HCT116 (cell line): ENCODE measurements around the gene MARS1. TPM values are rescaled to one million over a fixed set of nuclear protein-coding genes. Genes with fewer than 3 reads are reported as not detected.

ENCODE experiments used
- ATAC-seq: fragments of 200-7000 bp; cut with Tn5 transposase; 2 replicates; pipeline ENCODE4 v1.9.1; 2020; ENCODE audit warnings: mild to moderate bottlenecking, moderate library complexity
- BruUV-seq: library from RNA; stranded (reverse); fragments of 400-500 nt; replicated peaks from 2 replicates; lab custom pipeline; 2021; lab: Mats Ljungman, UMichigan
- CTCF ChIA-PET: fragments of 300-600 bp; sonication (Branson Sonifier 250); formaldehyde crosslinking; loops from one replicate; lab custom pipeline; 2021; ENCODE audit warnings: antibody characterized with exemption; lab: Charles Lee
- POLR2A ChIA-PET: fragments of 300-600, 350-600 bp; sonication (Branson Sonifier 250); formaldehyde crosslinking; loops from one replicate; lab custom pipeline; 2021; ENCODE audit warnings: antibody characterized with exemption; lab: Charles Lee
- RAD21 ChIA-PET, 2 experiments: fragments of 300-600 bp; sonication (Branson Sonifier 250); formaldehyde crosslinking; loops; one replicate each; lab custom pipeline; 2023; ENCODE audit warnings: low total read pairs in 2 of 2; ENCODE audit not compliant: uncharacterized antibody in 2 of 2, unreplicated experiment in 2 of 2, low non-redundant PET in 1 of 2; lab: Charles Lee
- DNase-seq: peaks from one replicate; pipeline ENCODE4 v3.0.0-alpha.2; 2010; ENCODE audit warnings: low read depth, low spot score
- H2AFZ ChIP-seq: fragments of 200-600 bp; shearing (Covaris generic), sonication (generic); 2 replicates; pipeline ENCODE4 v1.6.1; 2017; ENCODE audit warnings: low read depth, mixed run types, mixed read lengths, antibody characterized with exemption, low read length; ENCODE audit not compliant: poor library complexity, severe bottlenecking
- H3K27ac ChIP-seq: 2 replicates; pipeline ENCODE4 v1.5.1; 2012; ENCODE audit warnings: low read depth, low read length
- H3K27me3 ChIP-seq: fragments of 200-600 bp; sonication (generic); 2 replicates; pipeline ENCODE4 v1.6.1; 2016; ENCODE audit warnings: mixed run types, low read length, mixed read lengths; ENCODE audit not compliant: insufficient read depth
- H3K36me3 ChIP-seq, 2 experiments: fragments of 200-500 bp in 1 of 2; fragments of 200-600 bp in 1 of 2; sonication (Bioruptor generic) in 1 of 2; sonication (generic) in 1 of 2; 2 replicates each; pipeline versions ENCODE4 v1.5.1 to v1.6.1; 2014 to 2016; ENCODE audit warnings: low read length in 2 of 2, inconsistent platforms in 1 of 2, mixed read lengths in 1 of 2, mixed run types in 1 of 2; ENCODE audit not compliant: insufficient read depth in 2 of 2, control insufficient read depth in 1 of 2
- H3K4me1 ChIP-seq, 2 experiments: fragments of 200-600 bp in 1 of 2; sonication (generic) in 1 of 2; 2 replicates each; pipeline versions ENCODE4 v1.5.1 to v1.6.1; 2012 to 2017; ENCODE audit warnings: low read length in 2 of 2, inconsistent platforms in 1 of 2, mild to moderate bottlenecking in 1 of 2, mixed read lengths in 1 of 2, mixed run types in 1 of 2, moderate library complexity in 1 of 2; ENCODE audit not compliant: insufficient read depth in 2 of 2, control insufficient read depth in 1 of 2
- H3K4me2 ChIP-seq: fragments of 200-600 bp; sonication (generic); 2 replicates; pipeline ENCODE4 v1.6.1; 2017; ENCODE audit warnings: mixed run types, low read length, mixed read lengths
- H3K4me3 ChIP-seq, 2 experiments: fragments of 200-600 bp in 1 of 2; sonication (generic) in 1 of 2; replicated peaks in 1 of 2; 2 replicates each; pipeline ENCODE4 v1.5.1; 2011 to 2016; ENCODE audit warnings: low read length in 2 of 2, control low read depth in 1 of 2, low read depth in 1 of 2, mild to moderate bottlenecking in 1 of 2, mixed read lengths in 1 of 2, mixed run types in 1 of 2
- H3K79me2 ChIP-seq: fragments of 200-600 bp; sonication (generic); 2 replicates; pipeline ENCODE4 v1.6.1; 2017; ENCODE audit warnings: mild to moderate bottlenecking, mixed run types, low read length, moderate library complexity, mixed read lengths; ENCODE audit not compliant: insufficient read depth
- H3K9ac ChIP-seq: fragments of 200-600 bp; sonication (generic); 2 replicates; pipeline ENCODE4 v1.6.1; 2016; ENCODE audit warnings: low read length, mixed read lengths
- H3K9me2 ChIP-seq: fragments of 200-600 bp; sonication (generic), shearing (Covaris generic); 2 replicates; pipeline ENCODE4 v1.6.1; 2017; ENCODE audit warnings: mixed run types, mild to moderate bottlenecking, moderate library complexity; ENCODE audit not compliant: insufficient read depth
- H3K9me3 ChIP-seq, 2 experiments: fragments of 200-500 bp in 1 of 2; fragments of 200-600 bp in 1 of 2; sonication (Bioruptor generic) in 1 of 2; sonication (generic) in 1 of 2; 2 replicates each; pipeline ENCODE4 v1.6.1; 2014 to 2017; ENCODE audit warnings: low read length in 2 of 2, mixed read lengths in 2 of 2, inconsistent platforms in 1 of 2, low read depth in 1 of 2, mild to moderate bottlenecking in 1 of 2, mixed run types in 1 of 2, moderate library complexity in 1 of 2; ENCODE audit not compliant: control insufficient read depth in 1 of 2, insufficient read depth in 1 of 2
- H4K20me1 ChIP-seq: fragments of 200-600 bp; sonication (generic), shearing (Covaris generic); 2 replicates; pipeline ENCODE4 v1.6.1; 2017; ENCODE audit warnings: mixed run types, mild to moderate bottlenecking, moderate library complexity; ENCODE audit not compliant: insufficient read depth
- CEBPB ChIP-seq: IDR thresholded peaks from 2 replicates; pipeline ENCODE4 v1.6.1; 2012; ENCODE audit warnings: low read depth
- EGR1 ChIP-seq: IDR thresholded peaks from 2 replicates; pipeline ENCODE4 v1.6.1; 2012; ENCODE audit warnings: low read depth
- ELF1 ChIP-seq: IDR thresholded peaks from 2 replicates; pipeline ENCODE4 v1.6.1; 2012; ENCODE audit warnings: low read depth, borderline replicate concordance
- FOSL1 ChIP-seq: IDR thresholded peaks from 2 replicates; pipeline ENCODE4 v1.6.1; 2012; ENCODE audit warnings: low read depth
- SP1 ChIP-seq: IDR thresholded peaks from 2 replicates; pipeline ENCODE4 v1.6.1; 2012; ENCODE audit warnings: low read depth
- SRF ChIP-seq: IDR thresholded peaks from 2 replicates; pipeline ENCODE4 v1.6.1; 2012; ENCODE audit warnings: low read depth
- TCF7L2 ChIP-seq: IDR thresholded peaks from 2 replicates; pipeline ENCODE4 v1.7.0; 2011; ENCODE audit warnings: borderline replicate concordance, inconsistent platforms; ENCODE audit not compliant: insufficient read depth, insufficient read length; ENCODE audit errors: extremely low read depth
- ZFX ChIP-seq: fragments of 450-650 bp; IDR thresholded peaks from 2 replicates; pipeline ENCODE4 v1.6.1; 2017
- intact Hi-C: fragments of 100-400 bp; cut with micrococcal nuclease; formaldehyde crosslinking; loops from 2 replicates; pipeline ENCODE4 v1.10.0; 2022
- total RNA-seq: library from RNA; stranded (reverse); gene quantifications from one replicate; pipeline ENCODE4 v1.2.1, GENCODE V29; 2021; ENCODE audit not compliant: unreplicated experiment
- TF ChIP-seq, protein P1 (sequence below): IDR thresholded peaks from 2 replicates; pipeline ENCODE4 v1.6.1; 2012
- TF ChIP-seq, protein P2 (sequence below): IDR thresholded peaks from 2 replicates; pipeline ENCODE4 v1.6.1; 2012
- TF ChIP-seq, protein P3 (sequence below), 3 experiments: fragments of 200-600 bp in 1 of 3; sonication (generic) in 1 of 3; IDR thresholded peaks in 2 of 3; conservative IDR thresholded peaks in 1 of 3; 2 replicates each; pipeline ENCODE4 v1.5.1; 2012 to 2017; ENCODE audit warnings: low read depth in 2 of 3, low read length in 2 of 3, antibody characterized with exemption in 1 of 3, borderline replicate concordance in 1 of 3, control low read depth in 1 of 3, mild to moderate bottlenecking in 1 of 3, mixed read lengths in 1 of 3, mixed run types in 1 of 3, moderate library complexity in 1 of 3; ENCODE audit not compliant: insufficient read depth in 1 of 3

MARS1 gene
- total RNA-seq, 1 experiment from 2014 or later, result 344 TPM

DNA sequence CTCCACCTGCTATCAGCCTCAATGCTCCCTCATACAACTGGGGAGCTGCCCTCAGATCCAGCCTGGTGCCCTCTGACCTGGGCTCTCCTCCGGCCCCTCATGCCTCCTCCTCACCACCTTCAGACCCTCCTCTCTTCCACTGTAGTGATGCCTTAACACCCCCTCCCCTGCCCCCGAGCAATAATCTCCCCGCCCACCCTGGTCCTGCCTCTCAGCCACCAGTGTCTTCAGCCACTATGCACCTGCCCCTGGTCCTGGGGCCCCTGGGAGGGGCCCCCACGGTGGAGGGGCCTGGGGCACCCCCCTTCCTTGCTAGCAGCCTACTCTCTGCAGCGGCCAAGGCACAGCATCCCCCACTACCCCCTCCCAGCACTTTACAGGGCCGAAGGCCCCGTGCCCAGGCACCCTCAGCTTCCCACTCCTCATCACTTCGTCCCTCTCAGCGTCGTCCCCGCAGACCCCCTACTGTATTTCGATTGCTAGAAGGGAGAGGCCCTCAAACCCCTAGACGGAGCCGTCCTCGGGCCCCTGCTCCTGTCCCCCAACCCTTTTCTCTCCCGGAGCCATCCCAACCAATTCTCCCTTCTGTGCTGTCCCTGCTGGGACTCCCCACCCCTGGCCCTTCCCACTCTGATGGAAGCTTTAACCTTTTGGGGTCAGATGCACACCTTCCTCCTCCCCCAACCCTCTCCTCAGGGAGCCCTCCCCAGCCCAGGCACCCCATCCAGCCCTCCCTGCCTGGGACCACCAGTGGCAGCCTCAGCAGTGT, 37.9 kb downstream of the MARS1 start:
- ChIA-PET POLR2A (no interaction called here), CTCF (no interaction called here), RAD21 (no interaction called here)
- Histone ChIP-seq H2AFZ (no peak overlapping the region), H3K36me3 (peaks cover 25 to 35% of the 10 kb centered on the region in 2 experiments), H3K27ac (no peak overlapping the region), H3K4me3 (no peak overlapping the region), H3K4me1 (peaks cover 20 to 34% of the 10 kb centered on the region in 2 experiments), H3K4me2 (no peak overlapping the region), H3K27me3 (no peaks in the 10 kb centered on the region), H3K9ac (no peak overlapping the region), H4K20me1 (no peaks in the 10 kb centered on the region), H3K9me3 (no peaks in the 10 kb centered on the region), H3K9me2 (no peaks in the 10 kb centered on the region), H3K79me2 (peaks cover 25% of the 10 kb centered on the region)
- DNase-seq (no peak), ATAC-seq (no peak)
- no TSS peak for BruUV-seq
- no peak for TF ChIP-seq ZFX
- TF ChIP-seq SRF, result no peak
- no peak for TF ChIP-seq FOSL1
- no peak for TF ChIP-seq ELF1
- TF ChIP-seq TCF7L2, result no peak
- TF ChIP-seq SP1, result no peak
- TF ChIP-seq, protein P1, sequence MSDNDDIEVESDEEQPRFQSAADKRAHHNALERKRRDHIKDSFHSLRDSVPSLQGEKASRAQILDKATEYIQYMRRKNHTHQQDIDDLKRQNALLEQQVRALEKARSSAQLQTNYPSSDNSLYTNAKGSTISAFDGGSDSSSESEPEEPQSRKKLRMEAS, result no peak
- TF ChIP-seq CEBPB, result no peak
- TF ChIP-seq, protein P2, sequence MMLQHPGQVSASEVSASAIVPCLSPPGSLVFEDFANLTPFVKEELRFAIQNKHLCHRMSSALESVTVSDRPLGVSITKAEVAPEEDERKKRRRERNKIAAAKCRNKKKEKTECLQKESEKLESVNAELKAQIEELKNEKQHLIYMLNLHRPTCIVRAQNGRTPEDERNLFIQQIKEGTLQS, result no peak
- TF ChIP-seq EGR1, result no peak
- TF ChIP-seq, protein P3, sequence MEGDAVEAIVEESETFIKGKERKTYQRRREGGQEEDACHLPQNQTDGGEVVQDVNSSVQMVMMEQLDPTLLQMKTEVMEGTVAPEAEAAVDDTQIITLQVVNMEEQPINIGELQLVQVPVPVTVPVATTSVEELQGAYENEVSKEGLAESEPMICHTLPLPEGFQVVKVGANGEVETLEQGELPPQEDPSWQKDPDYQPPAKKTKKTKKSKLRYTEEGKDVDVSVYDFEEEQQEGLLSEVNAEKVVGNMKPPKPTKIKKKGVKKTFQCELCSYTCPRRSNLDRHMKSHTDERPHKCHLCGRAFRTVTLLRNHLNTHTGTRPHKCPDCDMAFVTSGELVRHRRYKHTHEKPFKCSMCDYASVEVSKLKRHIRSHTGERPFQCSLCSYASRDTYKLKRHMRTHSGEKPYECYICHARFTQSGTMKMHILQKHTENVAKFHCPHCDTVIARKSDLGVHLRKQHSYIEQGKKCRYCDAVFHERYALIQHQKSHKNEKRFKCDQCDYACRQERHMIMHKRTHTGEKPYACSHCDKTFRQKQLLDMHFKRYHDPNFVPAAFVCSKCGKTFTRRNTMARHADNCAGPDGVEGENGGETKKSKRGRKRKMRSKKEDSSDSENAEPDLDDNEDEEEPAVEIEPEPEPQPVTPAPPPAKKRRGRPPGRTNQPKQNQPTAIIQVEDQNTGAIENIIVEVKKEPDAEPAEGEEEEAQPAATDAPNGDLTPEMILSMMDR (IDR thresholded peaks at IDR 0.05 in 2 of 3, conservative IDR thresholded peaks at IDR 0.05 in 1 of 3; ENCODE audit: borderline replicate concordance in 1 of 3, insufficient read depth in 1 of 3, low read depth in 2 of 3, low read length in 2 of 3), result no peak
- intact Hi-C loops, result no loop called here
